HUDEP-2 (cell line): Measurements from ENCODE around the gene ATPAF2.
A peak's percentile ranks its signal among the peaks of the same experiment; 100 is the strongest.

ENCODE experiments used
- DNase-seq, 76 experiments: peaks; one replicate each; lab custom pipeline; 2025; ENCODE audit not compliant: unreplicated experiment in 76 of 76; lab: John Stamatoyannopoulos, UW

Gene ATPAF2

GRCh38 chr17:17988427-17988945 lies 50.5 kb downstream of the ATPAF2 start:
- no peak for DNase-seq

GRCh38 chr17:17987901-17988300 lies 51.1 kb downstream of the ATPAF2 start:
- no peak for DNase-seq

- no peak for DNase-seq
Measured at GRCh38 chr17:17987187-17987896, 51.6 kb downstream of the ATPAF2 start.

- no peak for DNase-seq
Measured at GRCh38 chr17:17985555-17985954, 53.4 kb downstream of the ATPAF2 start.

GRCh38 chr17:17985153-17985552 lies 53.8 kb downstream of the ATPAF2 start:
- DNase-seq: no peak

- DNase-seq: no peak
Measured at GRCh38 chr17:17983776-17984175, 55.2 kb downstream of the ATPAF2 start.

GRCh38 chr17:17983376-17983775 lies 55.6 kb downstream of the ATPAF2 start:
- DNase-seq: peak in 6 of 76 experiments; percentile 3 to 30 (median 10)

- no peak for DNase-seq
Measured at GRCh38 chr17:17982801-17983200, 56.2 kb downstream of the ATPAF2 start.

- DNase-seq: no peak
Measured at GRCh38 chr17:17981330-17981729, 57.6 kb downstream of the ATPAF2 start.

GRCh38 chr17:17979778-17980177 lies 59.2 kb downstream of the ATPAF2 start:
- no peak for DNase-seq

GRCh38 chr17:17978481-17979424 lies 60.2 kb downstream of the ATPAF2 start:
- DNase-seq: no peak

- no peak for DNase-seq
Measured at GRCh38 chr17:17976931-17977570, 61.9 kb downstream of the ATPAF2 start.

GRCh38 chr17:17975436-17975835 lies 63.5 kb downstream of the ATPAF2 start:
- DNase-seq: no peak

- no peak for DNase-seq
Measured at GRCh38 chr17:17972952-17973254, 66.1 kb downstream of the ATPAF2 start.

GRCh38 chr17:17972126-17972951 lies 66.6 kb downstream of the ATPAF2 start, which contains the start of the genes DRC3 and TOM1L2:
TSS of gene DRC3 (plus strand) at chr17:17972862. CDS start at chr17:17977599, 4,737 bp downstream.
TSS of gene TOM1L2 (minus strand) at chr17:17972400. CDS start at chr17:17972313, 87 bp downstream.
- peak in 75 of 76 experiments; percentile 62 to 100 (median 99) for DNase-seq

GRCh38 chr17:17971431-17972125 lies 67.4 kb downstream of the ATPAF2 start:
- DNase-seq: peak in 11 of 76 experiments; percentile 5 to 47 (median 34)

- DNase-seq: no peak
Measured at GRCh38 chr17:17970699-17971430, 68.1 kb downstream of the ATPAF2 start.
